Vagina (tissue), 2 donors: Measurements from ENCODE around the gene KLHL3. TPM values are rescaled to one million over a fixed set of nuclear protein-coding genes. Genes with fewer than 3 reads are reported as not detected.

Experiments
- DNase-seq, 2 donors: peaks; one replicate each; pipeline ENCODE4 v3.0.0-alpha.2; 2017; ENCODE audit errors: extremely low spot score in 2 of 2
- H3K27ac ChIP-seq: fragments of 200-600 bp; sonication (generic); one replicate; pipeline ENCODE4 v1.5.1; 2019
- H3K27me3 ChIP-seq: fragments of 200-600 bp; sonication (generic); one replicate; pipeline ENCODE4 v1.5.1; 2019
- H3K36me3 ChIP-seq, 2 donors: fragments of 200-600 bp; sonication (generic); one replicate each; pipeline ENCODE4 v1.5.1; 2017 to 2019
- H3K4me1 ChIP-seq: fragments of 200-600 bp; sonication (generic); one replicate; pipeline ENCODE4 v1.5.1; 2019
- H3K4me3 ChIP-seq, 2 donors: fragments of 200-600 bp; sonication (generic); 1 replicate in 1 of 2; 2 replicates in 1 of 2; pipeline ENCODE4 v1.5.1; 2016 to 2019
- H3K9me3 ChIP-seq: fragments of 200-600 bp; sonication (generic); one replicate; pipeline ENCODE4 v1.5.1; 2019
- CTCF ChIP-seq, 3 experiments: fragments of 450-650 bp in 2 of 3; fragments of 200-600 bp in 1 of 3; sonication (generic) in 1 of 3; IDR thresholded peaks; one replicate each; pipeline ENCODE4 v1.5.1; 2017 to 2019; ENCODE audit warnings: antibody characterized with exemption in 3 of 3, mild to moderate bottlenecking in 2 of 3, moderate library complexity in 2 of 3
- POLR2A ChIP-seq, 2 donors: fragments of 450-650 bp; IDR thresholded peaks; one replicate each; pipeline ENCODE4 v1.6.1; 2017; ENCODE audit warnings: antibody characterized with exemption in 2 of 2, mild to moderate bottlenecking in 2 of 2, moderate library complexity in 2 of 2
- POLR2AphosphoS5 ChIP-seq, 2 donors: sonication (generic); formaldehyde crosslinking; IDR thresholded peaks; one replicate each; pipeline ENCODE4 v1.9.0; 2017; ENCODE audit warnings: antibody characterized with exemption in 2 of 2, mild to moderate bottlenecking in 2 of 2, low read depth in 1 of 2; ENCODE audit not compliant: insufficient read depth in 1 of 2
- intact Hi-C: fragments of 100-400 bp; cut with DNase I; formaldehyde crosslinking; loops from one replicate; pipeline ENCODE4 v1.15.1; 2023
- total RNA-seq: library from RNA; depleted of rRNA; stranded (reverse); fragments of >200 nt; gene quantifications from one replicate; pipeline ENCODE4 v1.2.3, GENCODE V29; 2016

KLHL3 gene
- total RNA-seq, 1 donor from 2014 or later: 7.4 TPM

- peak in 1 of 2 donors; percentile 58 for DNase-seq
- H3K4me3 ChIP-seq: no peak overlapping the region
- peak overlapping the region; percentile 30 for H3K27ac ChIP-seq
- no peaks in the 10 kb centered on the region for H3K9me3 ChIP-seq
- TF ChIP-seq POLR2A (IDR thresholded peaks at IDR 0.05) (no peak), CTCF (IDR thresholded peaks at IDR 0.05) (no peak), POLR2AphosphoS5 (IDR thresholded peaks at IDR 0.05; ENCODE audit: insufficient read depth in 1 of 2, low read depth in 1 of 2) (no peak)
- H3K4me1 ChIP-seq: peaks cover 16% of the 10 kb centered on the region
- no peaks in the 10 kb centered on the region for H3K27me3 ChIP-seq
- intact Hi-C loops: no loop called here
- peaks cover 0 to 5% of the 10 kb centered on the region in 2 donors for H3K36me3 ChIP-seq
These were observed 113.0 kb downstream of the KLHL3 start for GRCh38 chr5:137622850-137623249.

- H3K27ac ChIP-seq: peak overlapping the region; percentile 30
- H3K4me3 ChIP-seq: no peak overlapping the region
- TF ChIP-seq CTCF (IDR thresholded peaks at IDR 0.05): no peak
- no peak for TF ChIP-seq POLR2AphosphoS5 (IDR thresholded peaks at IDR 0.05; ENCODE audit: insufficient read depth in 1 of 2, low read depth in 1 of 2)
- TF ChIP-seq POLR2A (IDR thresholded peaks at IDR 0.05): no peak
- peaks cover 0 to 5% of the 10 kb centered on the region in 2 donors for H3K36me3 ChIP-seq
- peak in 1 of 2 donors; percentile 19 for DNase-seq
- intact Hi-C loops: no loop called here
- no peaks in the 10 kb centered on the region for H3K9me3 ChIP-seq
- H3K4me1 ChIP-seq: peaks cover 16% of the 10 kb centered on the region
- no peaks in the 10 kb centered on the region for H3K27me3 ChIP-seq
These were observed 113.7 kb downstream of the KLHL3 start for GRCh38 chr5:137621861-137622823.

GRCh38 chr5:137621306-137621705, 114.6 kb downstream of the KLHL3 start:
- Histone ChIP-seq H3K4me1 (peaks cover 16% of the 10 kb centered on the region), H3K27me3 (no peaks in the 10 kb centered on the region), H3K9me3 (no peaks in the 10 kb centered on the region), H3K4me3 (no peak overlapping the region), H3K36me3 (peaks cover 0 to 5% of the 10 kb centered on the region in 2 donors), H3K27ac (peak overlapping the region; percentile 6)
- intact Hi-C loops: no loop called here
- TF ChIP-seq POLR2AphosphoS5 (IDR thresholded peaks at IDR 0.05; ENCODE audit: insufficient read depth in 1 of 2, low read depth in 1 of 2) (no peak), CTCF (IDR thresholded peaks at IDR 0.05) (no peak), POLR2A (IDR thresholded peaks at IDR 0.05) (no peak)
- peak in 1 of 2 donors; percentile 34 for DNase-seq

- peaks cover 0 to 5% of the 10 kb centered on the region in 2 donors for H3K36me3 ChIP-seq
- H3K27ac ChIP-seq: peak overlapping the region; percentile 49
- H3K9me3 ChIP-seq: no peaks in the 10 kb centered on the region
- no peak for DNase-seq
- no peaks in the 10 kb centered on the region for H3K27me3 ChIP-seq
- TF ChIP-seq CTCF (IDR thresholded peaks at IDR 0.05) (no peak), POLR2A (IDR thresholded peaks at IDR 0.05) (no peak), POLR2AphosphoS5 (IDR thresholded peaks at IDR 0.05; ENCODE audit: insufficient read depth in 1 of 2, low read depth in 1 of 2) (peak in 1 of 2 donors; percentile 29)
- H3K4me3 ChIP-seq: no peak overlapping the region
- H3K4me1 ChIP-seq: peaks cover 16% of the 10 kb centered on the region
- intact Hi-C loops: no loop called here
These were observed 116.6 kb downstream of the KLHL3 start for GRCh38 chr5:137619191-137619870.
